HepG2 (cell line): ENCODE data around the gene AMOTL1. TPM values are rescaled to one million over a fixed set of nuclear protein-coding genes. Genes with fewer than 3 reads are reported as not detected.

ENCODE experiments used
- ATAC-seq: fragments of 200-7000 bp; cut with Tn5 transposase; 3 replicates; pipeline ENCODE4 v1.9.1; 2020; ENCODE audit warnings: mild to moderate bottlenecking, moderate library complexity
- BruUV-seq: library from RNA; stranded (reverse); fragments of 400-500 nt; replicated peaks from 2 replicates; lab custom pipeline; 2021; lab: Mats Ljungman, UMichigan
- CTCF ChIA-PET: fragments of 300-600 bp; formaldehyde crosslinking; extraction: SDS; loops from one replicate; lab custom pipeline; 2021; ENCODE audit warnings: low total read pairs, inconsistent platforms, low intra/inter-chr PET ratio; lab: Yijun Ruan, JAX
- POLR2A ChIA-PET: fragments of 350-600 bp; sonication (Branson Sonifier 250); formaldehyde crosslinking; loops from one replicate; lab custom pipeline; 2020; ENCODE audit warnings: antibody characterized with exemption, inconsistent platforms; lab: Yijun Ruan, JAX
- DNase-seq: peaks from one replicate; pipeline ENCODE4 v3.0.0-alpha.2; 2015; ENCODE audit warnings: low spot score
- FAIRE-seq: peaks from 3 replicates; lab custom pipeline; 2011; peaks lifted over from hg19 to GRCh38; lab: Jason Lieb, UNC
- H2AFZ ChIP-seq: one replicate; pipeline ENCODE4 v1.6.1; 2011; ENCODE audit warnings: low read length, inconsistent platforms
- H3K27ac ChIP-seq: fragments of 300-600 bp; 3 replicates; pipeline ENCODE4 v1.8.0; 2011; ENCODE audit warnings: mixed run types, mild to moderate bottlenecking, mixed read lengths, low read length, inconsistent platforms; ENCODE audit not compliant: insufficient read depth; ENCODE audit errors: extremely low read length
- H3K27me3 ChIP-seq, 2 experiments: fragments of 200-600 bp in 1 of 2; 2 replicates in 1 of 2; 3 replicates in 1 of 2; pipeline versions ENCODE4 v1.6.0 to v1.8.0; 2011; ENCODE audit warnings: low read length in 2 of 2, mild to moderate bottlenecking in 2 of 2, moderate library complexity in 2 of 2, inconsistent platforms in 1 of 2; ENCODE audit not compliant: insufficient read depth in 2 of 2, control insufficient read depth in 1 of 2
- H3K36me3 ChIP-seq, 2 experiments: fragments of 200-600 bp in 1 of 2; replicated peaks in 1 of 2; 2 replicates in 1 of 2; 3 replicates in 1 of 2; pipeline versions ENCODE4 v1.5.1 to v1.8.0; 2011; ENCODE audit warnings: low read length in 2 of 2, inconsistent platforms in 1 of 2; ENCODE audit not compliant: insufficient read depth in 2 of 2, control insufficient read depth in 1 of 2
- H3K4me1 ChIP-seq: 2 replicates; pipeline ENCODE4 v1.5.1; 2012; ENCODE audit warnings: low read length, inconsistent platforms; ENCODE audit not compliant: insufficient read depth
- H3K4me2 ChIP-seq: 2 replicates; pipeline ENCODE4 v1.6.0; 2011; ENCODE audit warnings: low read depth, low read length, inconsistent platforms
- H3K4me3 ChIP-seq, 3 experiments: fragments of 200-600 bp in 1 of 3; sonication (generic), shearing (Covaris generic) in 1 of 3; replicated peaks in 1 of 3; 2 replicates each; pipeline ENCODE4 v1.5.1; 2011 to 2016; ENCODE audit warnings: low read length in 3 of 3, inconsistent platforms in 2 of 3, low read depth in 2 of 3, mild to moderate bottlenecking in 2 of 3, control low read depth in 1 of 3, mixed read lengths in 1 of 3; ENCODE audit not compliant: insufficient read depth in 1 of 3
- H3K79me2 ChIP-seq: one replicate; pipeline ENCODE4 v1.6.1; 2011; ENCODE audit warnings: low read length, inconsistent platforms; ENCODE audit not compliant: insufficient read depth
- H3K9ac ChIP-seq: 2 replicates; pipeline ENCODE4 v1.6.0; 2011; ENCODE audit warnings: mild to moderate bottlenecking, low read depth, low read length, inconsistent platforms; ENCODE audit not compliant: insufficient read depth
- H3K9me3 ChIP-seq: 2 replicates; pipeline ENCODE4 v1.5.1; 2012; ENCODE audit warnings: mild to moderate bottlenecking, low read length
- H4K20me1 ChIP-seq: 2 replicates; pipeline ENCODE4 v1.6.0; 2011; ENCODE audit warnings: inconsistent platforms, mild to moderate bottlenecking, low read length, moderate library complexity; ENCODE audit not compliant: insufficient read depth
- CHCHD3 ChIP-seq: sonication (generic); formaldehyde crosslinking; IDR thresholded peaks from 2 replicates; pipeline ENCODE4 v1.8.0; 2022; ENCODE audit warnings: mild to moderate bottlenecking, missing genetic modification reagents, moderate library complexity
- EEA1 ChIP-seq: sonication (generic); formaldehyde crosslinking; IDR thresholded peaks from 2 replicates; pipeline ENCODE4 v1.5.1; 2020; ENCODE audit warnings: mild to moderate bottlenecking, missing genetic modification reagents, borderline replicate concordance
- FOXJ3 ChIP-seq: sonication (generic); formaldehyde crosslinking; IDR thresholded peaks from 2 replicates; pipeline ENCODE4 v1.4.0; 2020; ENCODE audit warnings: missing genetic modification reagents, mild to moderate bottlenecking, borderline replicate concordance
- HMGA1 ChIP-seq: sonication (generic); formaldehyde crosslinking; conservative IDR thresholded peaks from 2 replicates; pipeline ENCODE4 v1.4.0; 2020; ENCODE audit warnings: missing genetic modification reagents
- HNRNPH1 ChIP-seq: fragments of 200-400 bp; formaldehyde crosslinking; optimal IDR thresholded peaks from 2 replicates; pipeline ENCODE3; 2017; ENCODE audit warnings: mild to moderate bottlenecking, low read depth, low read length
- KLF6 ChIP-seq: IDR thresholded peaks from 2 replicates; pipeline ENCODE4 v1.8.0; 2016; ENCODE audit warnings: missing biosample characterization, missing genetic modification reagents
- MTA3 ChIP-seq: sonication (generic); formaldehyde crosslinking; IDR thresholded peaks from 2 replicates; pipeline ENCODE4 v1.4.0; 2020; ENCODE audit warnings: missing genetic modification reagents
- NFYB ChIP-seq: sonication (generic); formaldehyde crosslinking; IDR thresholded peaks from 2 replicates; pipeline ENCODE4 v1.4.0; 2020; ENCODE audit warnings: missing genetic modification reagents
- PRDM4 ChIP-seq: sonication (generic); formaldehyde crosslinking; IDR thresholded peaks from 2 replicates; pipeline ENCODE4 v1.9.0; 2021; ENCODE audit warnings: missing genetic modification reagents, borderline replicate concordance
- RAD21 ChIP-seq: fragments of 450-650 bp; formaldehyde crosslinking; IDR thresholded peaks from 2 replicates; pipeline ENCODE4 v1.5.0; 2020; ENCODE audit warnings: mild to moderate bottlenecking
- RARG ChIP-seq: sonication (generic); formaldehyde crosslinking; IDR thresholded peaks from 2 replicates; pipeline ENCODE4 v1.4.0; 2020; ENCODE audit warnings: low read depth, mild to moderate bottlenecking, missing genetic modification reagents
- RELA ChIP-seq: sonication (generic); formaldehyde crosslinking; IDR thresholded peaks from 2 replicates; pipeline ENCODE4 v1.4.0; 2020; ENCODE audit warnings: missing genetic modification reagents
- SCMH1 ChIP-seq: sonication (generic); formaldehyde crosslinking; IDR thresholded peaks from 2 replicates; pipeline ENCODE4 v1.9.0; 2021; ENCODE audit warnings: missing genetic modification reagents, mild to moderate bottlenecking, borderline replicate concordance
- SMC3 ChIP-seq: IDR thresholded peaks from 2 replicates; pipeline ENCODE4 v1.6.1; 2011; ENCODE audit warnings: low read length, improper control_type of control experiment
- STAG1 ChIP-seq: sonication (generic); formaldehyde crosslinking; IDR thresholded peaks from 2 replicates; pipeline ENCODE4 v1.4.0; 2020; ENCODE audit warnings: missing genetic modification reagents
- WIZ ChIP-seq: sonication (generic); formaldehyde crosslinking; IDR thresholded peaks from 2 replicates; pipeline ENCODE4 v1.5.1; 2020; ENCODE audit warnings: mild to moderate bottlenecking, missing genetic modification reagents
- ZFP82 ChIP-seq: sonication (generic); formaldehyde crosslinking; IDR thresholded peaks from 2 replicates; pipeline ENCODE4 v1.5.1; 2020; ENCODE audit warnings: mild to moderate bottlenecking, missing genetic modification reagents, borderline replicate concordance
- ZNF121 ChIP-seq: sonication (generic); formaldehyde crosslinking; IDR thresholded peaks from 2 replicates; pipeline ENCODE4 v1.5.0; 2020; ENCODE audit warnings: mild to moderate bottlenecking, missing genetic modification reagents
- ZNF597 ChIP-seq: sonication (generic); formaldehyde crosslinking; IDR thresholded peaks from 2 replicates; pipeline ENCODE4 v1.5.0; 2020; ENCODE audit warnings: missing genetic modification reagents
- ZNF850 ChIP-seq: sonication (generic); formaldehyde crosslinking; conservative IDR thresholded peaks from 2 replicates; pipeline ENCODE4 v1.9.0; 2021; ENCODE audit warnings: mild to moderate bottlenecking, missing genetic modification reagents
- WGBS: methylation state at CpG from one replicate; pipeline ENCODE4 v1.1.6; 2017; ENCODE audit warnings: low lambda C conversion rate; 5-methylcytosine and 5-hydroxymethylcytosine counted together
- in situ Hi-C: cut with HindIII; loops from 2 replicates; pipeline ENCODE4 v1.10.0; 2017; ENCODE audit warnings: low pct_unique_long_range_greater_than_20kb; ENCODE audit not compliant: extremely low pct_ligation_motif_present
- intact Hi-C: fragments of 100-400 bp; cut with micrococcal nuclease; formaldehyde crosslinking; loops from one replicate; pipeline ENCODE4 v1.10.0; 2022; ENCODE audit not compliant: unreplicated experiment
- polyA plus RNA-seq, 8 experiments: library from polyadenylated mRNA; depleted of rRNA in 3 of 8; stranded (reverse) in 7 of 8; unstranded in 1 of 8; fragments of >200 nt; fragmentation: Illumina TruSeq in 4 of 8; extraction: Trizol in 4 of 8; gene quantifications; 2 replicates each; pipeline versions ENCODE4 v1.2.1 to v1.2.3, GENCODE V29; 2011 to 2016; ENCODE audit warnings: low read depth in 4 of 8, missing spikeins in 1 of 8, mixed read lengths in 1 of 8; ENCODE audit not compliant: insufficient read depth in 1 of 8
- total RNA-seq, 5 experiments: library from RNA; depleted of rRNA; stranded (reverse); fragments of >200 nt; fragmentation: Illumina TruSeq; extraction: Trizol; gene quantifications; 2 replicates each; pipeline ENCODE4 v1.2.3, GENCODE V29; 2016; ENCODE audit warnings: low read depth in 1 of 5
- TF ChIP-seq, protein P1 (sequence below): sonication (generic); formaldehyde crosslinking; IDR thresholded peaks from 2 replicates; pipeline ENCODE4 v1.5.0; 2020; ENCODE audit warnings: mild to moderate bottlenecking, missing genetic modification reagents, moderate library complexity

The AMOTL1 gene
- total and polyA plus RNA-seq, 2 of the 13 experiments (the other 11 are each of a cell fraction or from before 2014, with no cell fraction given): 0.01 to 0.20 TPM

GRCh38 chr11:94897330-94897768, 129.2 kb downstream of the AMOTL1 start:
- no peaks in the 10 kb centered on the region for H4K20me1 ChIP-seq
- DNase-seq: peak; percentile 11

More at GRCh38 chr11:94897330-94897768, 129.2 kb downstream of the AMOTL1 start:
- Histone ChIP-seq H3K9me3 (no peaks in the 10 kb centered on the region), H3K4me2 (no peak overlapping the region), H3K79me2 (no peaks in the 10 kb centered on the region), H3K27me3 (no peaks in the 10 kb centered on the region), H3K36me3 (no peaks in the 10 kb centered on the region), H3K4me1 (no peaks in the 10 kb centered on the region)
- CTCF ChIA-PET: interaction anchor here (0.8 to 2.9 kb wide), 3 partner anchors 111 to 274 kb away, joined by 3 to 19 read pairs (median 6); no protein-coding TSS in a partner anchor
- peak; percentile 58 for ATAC-seq
- WGBS: 0% methylated on average over 1 of the region's 1 CpG
- no TSS peak for BruUV-seq
- TF ChIP-seq WIZ (CRISPR knock-in tag) (no peak), FOXJ3 (CRISPR knock-in tag) (no peak), ZNF121 (no peak), CHCHD3 (CRISPR knock-in tag) (no peak), SCMH1 (CRISPR knock-in tag) (no peak), PRDM4 (CRISPR knock-in tag) (no peak), ZNF850 (no peak), ZNF597 (no peak), RELA (CRISPR knock-in tag) (no peak), STAG1 (peak; percentile 70), SMC3 (peak; percentile 72), HMGA1 (CRISPR knock-in tag) (no peak), HNRNPH1 (no peak), RAD21 (CRISPR knock-in tag) (peak; percentile 36; the same call in 1 of the 2 replicates), KLF6 (CRISPR knock-in tag) (no peak), EEA1 (CRISPR knock-in tag) (no peak), RARG (CRISPR knock-in tag) (no peak), NFYB (CRISPR knock-in tag) (no peak), MTA3 (CRISPR knock-in tag) (no peak), ZFP82 (no peak)
- TF ChIP-seq, protein P1, sequence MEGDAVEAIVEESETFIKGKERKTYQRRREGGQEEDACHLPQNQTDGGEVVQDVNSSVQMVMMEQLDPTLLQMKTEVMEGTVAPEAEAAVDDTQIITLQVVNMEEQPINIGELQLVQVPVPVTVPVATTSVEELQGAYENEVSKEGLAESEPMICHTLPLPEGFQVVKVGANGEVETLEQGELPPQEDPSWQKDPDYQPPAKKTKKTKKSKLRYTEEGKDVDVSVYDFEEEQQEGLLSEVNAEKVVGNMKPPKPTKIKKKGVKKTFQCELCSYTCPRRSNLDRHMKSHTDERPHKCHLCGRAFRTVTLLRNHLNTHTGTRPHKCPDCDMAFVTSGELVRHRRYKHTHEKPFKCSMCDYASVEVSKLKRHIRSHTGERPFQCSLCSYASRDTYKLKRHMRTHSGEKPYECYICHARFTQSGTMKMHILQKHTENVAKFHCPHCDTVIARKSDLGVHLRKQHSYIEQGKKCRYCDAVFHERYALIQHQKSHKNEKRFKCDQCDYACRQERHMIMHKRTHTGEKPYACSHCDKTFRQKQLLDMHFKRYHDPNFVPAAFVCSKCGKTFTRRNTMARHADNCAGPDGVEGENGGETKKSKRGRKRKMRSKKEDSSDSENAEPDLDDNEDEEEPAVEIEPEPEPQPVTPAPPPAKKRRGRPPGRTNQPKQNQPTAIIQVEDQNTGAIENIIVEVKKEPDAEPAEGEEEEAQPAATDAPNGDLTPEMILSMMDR (CRISPR knock-in tag): peak; percentile 75
- TF ChIP-seq, all 625 proteins: peak for 4
- Histone ChIP-seq H3K4me3 (no peak overlapping the region), H2AFZ (no peak overlapping the region), H3K27ac (no peak overlapping the region), H3K9ac (no peak overlapping the region)
- peak; percentile 58 for FAIRE-seq
- POLR2A ChIA-PET: no interaction called here
- in situ Hi-C loops: loop anchor here (5.0 kb wide), 2 partner anchors 110 to 275 kb away; no protein-coding TSS in a partner anchor
- intact Hi-C loops: loop anchor here (1.0 kb wide), 1 partner anchor 111 kb away; no protein-coding TSS in a partner anchor
